ENCODE results near the gene AK9. TPM values are rescaled to one million over a fixed set of nuclear protein-coding genes. Genes with fewer than 3 reads are reported as not detected.

AK9 gene
- polyA plus RNA-seq (20.9 and 27.7 TPM in 2 replicates), polyA minus RNA-seq (33.4 and 47.1 TPM in 2 replicates)

DNA sequence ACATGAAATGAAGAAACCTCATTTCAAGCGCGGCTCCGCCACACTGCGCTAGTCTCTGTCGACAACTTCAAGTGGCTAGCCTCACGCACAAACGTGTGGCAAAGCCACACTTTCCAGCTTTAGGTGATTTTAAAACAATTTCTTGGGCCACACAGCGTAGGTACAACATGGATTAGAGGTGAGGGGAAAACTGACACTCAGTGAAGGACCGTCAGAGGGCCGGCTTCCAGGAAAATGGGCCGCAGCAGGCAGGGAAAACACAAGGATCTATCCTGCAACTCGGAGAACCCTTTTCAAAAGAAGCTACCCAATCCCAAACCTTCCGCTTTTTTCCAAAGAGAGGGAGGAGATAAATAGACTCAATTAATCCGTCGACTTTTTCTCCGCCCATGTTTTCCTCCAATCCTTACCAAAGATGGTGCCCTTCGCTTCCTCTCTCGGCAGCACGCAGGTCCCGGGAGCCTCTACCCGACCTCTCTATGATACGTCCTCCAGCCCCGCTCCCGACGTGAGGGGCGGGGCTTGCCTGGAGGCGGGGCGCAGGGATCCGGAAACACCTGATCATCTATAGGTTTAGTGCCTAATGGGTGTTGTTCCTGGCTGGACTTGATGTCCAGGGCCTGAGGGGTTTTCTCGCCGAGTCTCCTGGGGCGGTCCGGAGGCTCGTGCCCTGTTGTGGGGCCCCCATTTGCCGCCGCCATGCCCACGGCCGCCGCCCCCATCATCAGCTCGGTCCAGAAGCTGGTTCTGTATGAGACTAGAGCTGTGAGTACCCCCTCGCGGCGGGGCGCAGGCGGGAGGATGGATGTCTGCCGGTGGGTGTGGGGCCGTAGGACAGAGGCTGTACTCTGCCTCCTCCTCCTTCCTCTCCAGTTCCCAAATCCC is at the start of gene AK9, which contains the start of gene FIG4:
Gene AK9, minus strand, starts transcription at position 466 of the 885 bp plus-strand sequence. CDS start 15,457 bp downstream, outside the sequence.
Gene FIG4, plus strand, starts transcription at position 560 of the 885 bp plus-strand sequence. Its CDS starts 140 bp downstream, at position 700.
- TF ChIP-seq TAF1 (IDR thresholded peaks at IDR 0.05; ENCODE audit: low read depth) (peak; percentile 49), REST (IDR thresholded peaks at IDR 0.05; ENCODE audit: borderline replicate concordance) (no peak), POLR2AphosphoS5 (IDR thresholded peaks at IDR 0.05) (peak; percentile 63), MXI1 (conservative IDR thresholded peaks at IDR 0.05; ENCODE audit: poor library complexity, severe bottlenecking) (peak; percentile 63), SMC3 (conservative IDR thresholded peaks at IDR 0.05; ENCODE audit: poor library complexity) (no peak), CTCF (IDR thresholded peaks at IDR 0.05; ENCODE audit: poor library complexity, severe bottlenecking) (peak; percentile 69), EP300 (conservative IDR thresholded peaks at IDR 0.05; ENCODE audit: poor library complexity, severe bottlenecking) (peak; percentile 16), EZH2 (IDR thresholded peaks at IDR 0.05; ENCODE audit: borderline replicate concordance, insufficient read depth, low read length, poor library complexity, severe bottlenecking) (no peak), RAD21 (conservative IDR thresholded peaks at IDR 0.05) (no peak)
- Histone ChIP-seq H3K9me2 (ENCODE audit: insufficient read depth, low read length) (no peaks in the 10 kb centered on the region), H3K27ac (ENCODE audit: low read length) (peak within 1 kb of the TSS; percentile 90), H3K9me3 (ENCODE audit: low read length) (no peaks in the 10 kb centered on the region), H4K20me1 (ENCODE audit: insufficient read depth) (no peaks in the 10 kb centered on the region), H2AFZ (ENCODE audit: low read depth, low read length) (peak within 1 kb of the TSS; percentile 97), H3K36me3 (ENCODE audit: insufficient read depth, low read length) (peaks cover 2% of the 10 kb centered on the region), H3K4me2 (ENCODE audit: low read length) (peak within 1 kb of the TSS; percentile 81), H3K79me2 (replicated peaks; ENCODE audit: insufficient read depth, low read length) (peaks cover 9% of the 10 kb centered on the region), H3K9ac (ENCODE audit: low read length) (peak within 1 kb of the TSS; percentile 86), H3F3A (ENCODE audit: insufficient read depth, low read length, poor library complexity, severe bottlenecking) (peaks cover 9% of the 10 kb centered on the region), H3K4me3 (ENCODE audit: low read length) (peak within 1 kb of the TSS; percentile 81), H3K27me3 (ENCODE audit: insufficient read depth, low read depth, low read length) (no peaks in the 10 kb centered on the region)

DNA sequence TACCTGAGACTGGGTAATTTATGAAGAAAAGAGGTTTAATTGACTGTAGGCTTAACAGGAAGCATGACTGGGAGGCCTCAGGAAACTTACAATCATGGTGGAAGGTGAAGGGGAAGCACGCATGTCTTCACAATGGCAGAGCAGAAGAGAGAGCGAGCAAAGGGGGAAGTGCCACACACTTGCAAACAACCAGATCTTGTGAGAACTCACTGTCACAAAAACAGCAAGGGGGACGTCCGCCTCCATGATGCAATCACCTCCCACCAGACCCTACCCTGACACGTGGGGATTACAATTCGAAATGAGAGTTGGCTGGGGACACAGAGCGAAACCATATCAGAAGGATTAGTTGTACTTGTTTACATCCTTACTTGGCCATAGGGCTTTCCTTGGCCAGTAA is 49.8 kb upstream of the AK9 start:
- no peaks in the 10 kb centered on the region for H4K20me1 ChIP-seq (ENCODE audit: insufficient read depth)

More for the DNA sequence above, 49.8 kb upstream of the AK9 start:
- H3K9ac ChIP-seq (ENCODE audit: low read length): no peak overlapping the region
- H3K9me2 ChIP-seq (ENCODE audit: insufficient read depth, low read length): no peaks in the 10 kb centered on the region
- H3K27ac ChIP-seq (ENCODE audit: low read length): no peak overlapping the region
- no peak overlapping the region for H3K4me2 ChIP-seq (ENCODE audit: low read length)
- H3F3A ChIP-seq (ENCODE audit: insufficient read depth, low read length, poor library complexity, severe bottlenecking): no peaks in the 10 kb centered on the region
- TF ChIP-seq EZH2 (IDR thresholded peaks at IDR 0.05; ENCODE audit: borderline replicate concordance, insufficient read depth, low read length, poor library complexity, severe bottlenecking) (no peak), CTCF (IDR thresholded peaks at IDR 0.05; ENCODE audit: poor library complexity, severe bottlenecking) (no peak), SMC3 (conservative IDR thresholded peaks at IDR 0.05; ENCODE audit: poor library complexity) (no peak), POLR2AphosphoS5 (IDR thresholded peaks at IDR 0.05) (no peak), RAD21 (conservative IDR thresholded peaks at IDR 0.05) (no peak), EP300 (conservative IDR thresholded peaks at IDR 0.05; ENCODE audit: poor library complexity, severe bottlenecking) (no peak), TAF1 (IDR thresholded peaks at IDR 0.05; ENCODE audit: low read depth) (no peak)
- H3K27me3 ChIP-seq (ENCODE audit: insufficient read depth, low read depth, low read length): no peaks in the 10 kb centered on the region
- no peak overlapping the region for H2AFZ ChIP-seq (ENCODE audit: low read depth, low read length)
- H3K36me3 ChIP-seq (ENCODE audit: insufficient read depth, low read length): peaks cover 9% of the 10 kb centered on the region
- no peaks in the 10 kb centered on the region for H3K9me3 ChIP-seq (ENCODE audit: low read length)
- H3K4me3 ChIP-seq (ENCODE audit: low read length): no peak overlapping the region
- H3K79me2 ChIP-seq (replicated peaks; ENCODE audit: insufficient read depth, low read length): no peaks in the 10 kb centered on the region

All from neural cell (in vitro differentiated cells).